GM12878 (cell line): ENCODE measurements around the gene ITCH. TPM values are rescaled to one million over a fixed set of nuclear protein-coding genes. Genes with fewer than 3 reads are reported as not detected.

Experiments
- ATAC-seq: fragments of 200-7000 bp; cut with Tn5 transposase; 3 replicates; pipeline ENCODE4 v1.9.1; 2020; ENCODE audit warnings: mild to moderate bottlenecking, moderate library complexity
- BruUV-seq: library from RNA; stranded (reverse); fragments of 400-500 nt; replicated peaks from 2 replicates; lab custom pipeline; 2021; lab: Mats Ljungman, UMichigan
- CTCF ChIA-PET: fragments of 300-600 bp; sonication (Branson Sonifier 250); formaldehyde crosslinking; extraction: SDS; loops from one replicate; lab custom pipeline; 2021; ENCODE audit warnings: inconsistent platforms; lab: Yijun Ruan, JAX
- POLR2A ChIA-PET: fragments of 350-600 bp; formaldehyde crosslinking; extraction: SDS; loops from one replicate; lab custom pipeline; 2021; ENCODE audit warnings: inconsistent platforms; lab: Charles Lee
- RAD21 ChIA-PET: fragments of 300-600 bp; sonication (Branson Sonifier 250); formaldehyde crosslinking; loops from one replicate; lab custom pipeline; 2023; ENCODE audit warnings: antibody characterized with exemption; ENCODE audit not compliant: unreplicated experiment; lab: Charles Lee
- SMC1A ChIA-PET: fragments of 300-600 bp; sonication (Branson Sonifier 250); formaldehyde crosslinking; loops from one replicate; lab custom pipeline; 2023; ENCODE audit not compliant: unreplicated experiment, uncharacterized antibody; lab: Charles Lee
- DNase-seq: peaks from one replicate; pipeline ENCODE4 v3.0.0-alpha.2; 2011; ENCODE audit warnings: low read depth, low spot score
- FAIRE-seq: peaks from 3 replicates; lab custom pipeline; 2011; peaks lifted over from hg19 to GRCh38; lab: Jason Lieb, UNC
- H2AFZ ChIP-seq: 2 replicates; pipeline ENCODE4 v1.6.0; 2011; ENCODE audit warnings: low read depth, low read length, control low read depth; ENCODE audit not compliant: control insufficient read depth
- H3K27ac ChIP-seq: 2 replicates; pipeline ENCODE4 v1.5.1; 2011; ENCODE audit warnings: control low read depth; ENCODE audit not compliant: control insufficient read depth, insufficient read depth
- H3K27me3 ChIP-seq, 2 experiments: replicated peaks in 1 of 2; 2 replicates each; pipeline versions ENCODE4 v1.6.0 to v1.6.1; 2011; ENCODE audit warnings: low read length in 1 of 2; ENCODE audit not compliant: control insufficient read depth in 2 of 2, insufficient read depth in 2 of 2
- H3K36me3 ChIP-seq, 2 experiments: 2 replicates each; pipeline ENCODE4 v1.5.1; 2011; ENCODE audit warnings: low read length in 1 of 2; ENCODE audit not compliant: control insufficient read depth in 2 of 2, insufficient read depth in 2 of 2
- H3K4me1 ChIP-seq: 2 replicates; pipeline ENCODE4 v1.6.1; 2011; ENCODE audit warnings: mild to moderate bottlenecking, low read length, moderate library complexity, mixed read lengths; ENCODE audit not compliant: control insufficient read depth, insufficient read depth
- H3K4me2 ChIP-seq: 2 replicates; pipeline ENCODE4 v1.6.0; 2011; ENCODE audit warnings: control low read depth; ENCODE audit not compliant: control insufficient read depth, insufficient read depth
- H3K4me3 ChIP-seq: fragments of 200-600 bp; sonication (generic); 2 replicates; pipeline ENCODE4 v1.5.1; 2016
- H3K79me2 ChIP-seq: 2 replicates; pipeline ENCODE4 v1.6.0; 2011; ENCODE audit warnings: low read length; ENCODE audit not compliant: control insufficient read depth, insufficient read depth
- H3K9ac ChIP-seq: 2 replicates; pipeline ENCODE4 v1.8.0; 2011; ENCODE audit warnings: low read length, control low read depth, mixed read lengths; ENCODE audit not compliant: control insufficient read depth, insufficient read depth
- H3K9me3 ChIP-seq: replicated peaks from 3 replicates; pipeline ENCODE4 v1.5.1; 2011; ENCODE audit warnings: mild to moderate bottlenecking, low read length; ENCODE audit not compliant: control insufficient read depth, insufficient read depth
- H4K20me1 ChIP-seq: 2 replicates; pipeline ENCODE4 v1.6.0; 2011; ENCODE audit not compliant: control insufficient read depth, insufficient read depth
- DPF2 ChIP-seq: fragments of 450-650 bp; IDR thresholded peaks from 2 replicates; pipeline ENCODE4 v1.6.1; 2017; ENCODE audit warnings: mild to moderate bottlenecking
- FOXM1 ChIP-seq: IDR thresholded peaks from 2 replicates; pipeline ENCODE4 v1.6.1; 2012; ENCODE audit warnings: low read depth, mild to moderate bottlenecking, inconsistent platforms, low read length, moderate library complexity
- HDAC2 ChIP-seq: fragments of 200-600 bp; sonication (generic); IDR thresholded peaks from 2 replicates; pipeline ENCODE4 v1.6.1; 2017
- MEF2A ChIP-seq: IDR thresholded peaks from 2 replicates; pipeline ENCODE4 v1.6.1; 2011; ENCODE audit warnings: low read depth, mild to moderate bottlenecking, low read length, moderate library complexity; ENCODE audit not compliant: insufficient read depth
- MTA2 ChIP-seq: fragments of 450-650 bp; IDR thresholded peaks from 2 replicates; pipeline ENCODE4 v1.6.1; 2016; ENCODE audit warnings: low read depth, mild to moderate bottlenecking, moderate library complexity
- MXI1 ChIP-seq: fragments of 150-350 bp; IDR thresholded peaks from 2 replicates; pipeline ENCODE4 v1.6.1; 2011; ENCODE audit warnings: low read depth, mild to moderate bottlenecking, inconsistent platforms, low read length, improper control_type of control experiment
- MYB ChIP-seq: fragments of 150-350 bp; IDR thresholded peaks from 2 replicates; pipeline ENCODE4 v1.6.1; 2014; ENCODE audit warnings: mild to moderate bottlenecking, low read depth, low read length, borderline replicate concordance
- NFYB ChIP-seq: IDR thresholded peaks from 2 replicates; pipeline ENCODE4 v1.6.1; 2011; ENCODE audit warnings: low read depth, mild to moderate bottlenecking, low read length, improper control_type of control experiment, moderate library complexity; ENCODE audit not compliant: insufficient read depth
- NRF1 ChIP-seq: conservative IDR thresholded peaks from 2 replicates; pipeline ENCODE4 v1.6.1; 2011; ENCODE audit warnings: mild to moderate bottlenecking, low read depth, low read length, improper control_type of control experiment
- POU2F2 ChIP-seq: IDR thresholded peaks from 3 replicates; pipeline ENCODE4 v1.6.1; 2011; ENCODE audit warnings: low read depth, mild to moderate bottlenecking, low read length, borderline replicate concordance
- WGBS: methylation state at CpG from one replicate; pipeline ENCODE4 v1.1.6; 2016; ENCODE audit warnings: low lambda C conversion rate; ENCODE audit not compliant: insufficient replicate concordance, insufficient coverage; ENCODE audit errors: missing lambda C conversion rate; 5-methylcytosine and 5-hydroxymethylcytosine counted together
- in situ Hi-C: fragments of 300-500 bp; cut with MboI; formaldehyde crosslinking; loops from 9 replicates; pipeline ENCODE4 v1.14.3; 2018; ENCODE audit warnings: mixed read lengths
- intact Hi-C: fragments of 100-400 bp; cut with micrococcal nuclease; formaldehyde crosslinking; loops from one replicate; pipeline ENCODE4 v1.14.2; 2022; ENCODE audit not compliant: unreplicated experiment
- polyA plus RNA-seq, 11 experiments: library from polyadenylated mRNA; depleted of rRNA in 4 of 11; unstranded in 6 of 11; stranded (reverse) in 5 of 11; fragments of >200 nt; fragmentation: Nextera tagmentation in 4 of 11; fragmentation: Illumina TruSeq in 1 of 11; extraction: Ambion mirVana in 4 of 11; extraction: Trizol in 1 of 11; gene quantifications; 1 replicate in 1 of 11; 2 replicates in 10 of 11; pipeline versions ENCODE4 v1.2.1 to v1.2.3, GENCODE V29; 2011 to 2016; ENCODE audit warnings: inconsistent platforms in 2 of 11, missing spikeins in 2 of 11, low read depth in 1 of 11
- total RNA-seq, 4 experiments: library from RNA; depleted of rRNA in 3 of 4; stranded (reverse); fragments of >200 nt in 3 of 4; fragmentation: Illumina TruSeq in 1 of 4; extraction: Trizol in 1 of 4; gene quantifications; 2 replicates each; pipeline versions ENCODE4 v1.2.1 to v1.2.3, GENCODE V29; 2013 to 2021
- TF ChIP-seq, protein P1 (sequence below): IDR thresholded peaks from 2 replicates; pipeline ENCODE4 v1.6.1; 2012; ENCODE audit warnings: low read depth, low read length, improper control_type of control experiment
- TF ChIP-seq, protein P2 (sequence below): fragments of 450-650 bp; IDR thresholded peaks from 2 replicates; pipeline ENCODE4 v1.6.1; 2017; ENCODE audit warnings: mild to moderate bottlenecking, low read depth, inconsistent platforms; ENCODE audit not compliant: poor library complexity, severe bottlenecking
- TF ChIP-seq, protein P3 (sequence below): fragments of 450-650 bp; conservative IDR thresholded peaks from 2 replicates; pipeline ENCODE4 v1.6.1; 2017; ENCODE audit warnings: mild to moderate bottlenecking, moderate library complexity
- TF ChIP-seq, protein P4 (sequence below): IDR thresholded peaks from 2 replicates; pipeline ENCODE4 v1.6.1; 2011; ENCODE audit warnings: low read depth, low read length, improper control_type of control experiment, borderline replicate concordance
- TF ChIP-seq, protein P5 (sequence below): IDR thresholded peaks from 2 replicates; pipeline ENCODE4 v1.6.1; 2011; ENCODE audit warnings: mild to moderate bottlenecking, low read depth, low read length, moderate library complexity; ENCODE audit not compliant: insufficient replicate concordance
- TF ChIP-seq, protein P6 (sequence below): fragments of 450-650 bp; IDR thresholded peaks from 2 replicates; pipeline ENCODE4 v1.6.1; 2016; ENCODE audit warnings: mild to moderate bottlenecking

Gene ITCH
- total and polyA plus RNA-seq, 10 of the 15 experiments (the other 5 are each of a cell fraction or from before 2014, with no cell fraction given): 7.5 to 46.1 (median 21.5) TPM

DNA sequence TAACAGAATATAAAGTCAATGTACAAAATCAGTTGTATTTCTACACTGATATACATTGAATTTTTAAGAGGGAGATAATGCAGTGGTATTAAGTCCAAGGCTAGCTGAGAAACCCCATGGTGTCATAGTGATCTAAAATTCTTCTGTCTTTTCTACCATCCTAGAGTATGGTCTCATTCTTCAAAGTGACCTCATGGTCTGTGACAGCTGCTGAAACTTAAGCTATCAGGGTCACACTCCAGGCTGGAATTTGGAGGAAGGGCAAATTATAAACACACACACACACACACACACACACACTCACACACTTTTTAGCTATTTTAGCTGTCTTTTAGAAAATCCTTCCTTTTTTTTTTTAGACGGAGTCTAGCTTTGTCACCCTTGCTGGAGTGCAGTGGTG is 105.9 kb downstream of the ITCH start:
- no peaks in the 10 kb centered on the region for H4K20me1 ChIP-seq
- POLR2A ChIA-PET: interaction anchor here (1.1 kb wide), 1 partner anchor 46 kb away, joined by 4 read pairs; no protein-coding TSS in a partner anchor
- WGBS: 100% methylated on average over 1 of the region's 1 CpG
- no peak for TF ChIP-seq MYB
- TF ChIP-seq, protein P1, sequence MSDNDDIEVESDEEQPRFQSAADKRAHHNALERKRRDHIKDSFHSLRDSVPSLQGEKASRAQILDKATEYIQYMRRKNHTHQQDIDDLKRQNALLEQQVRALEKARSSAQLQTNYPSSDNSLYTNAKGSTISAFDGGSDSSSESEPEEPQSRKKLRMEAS: no peak
- no peak for TF ChIP-seq MTA2
- TF ChIP-seq POU2F2: no peak
- no peak for TF ChIP-seq HDAC2
- TF ChIP-seq, protein P2, sequence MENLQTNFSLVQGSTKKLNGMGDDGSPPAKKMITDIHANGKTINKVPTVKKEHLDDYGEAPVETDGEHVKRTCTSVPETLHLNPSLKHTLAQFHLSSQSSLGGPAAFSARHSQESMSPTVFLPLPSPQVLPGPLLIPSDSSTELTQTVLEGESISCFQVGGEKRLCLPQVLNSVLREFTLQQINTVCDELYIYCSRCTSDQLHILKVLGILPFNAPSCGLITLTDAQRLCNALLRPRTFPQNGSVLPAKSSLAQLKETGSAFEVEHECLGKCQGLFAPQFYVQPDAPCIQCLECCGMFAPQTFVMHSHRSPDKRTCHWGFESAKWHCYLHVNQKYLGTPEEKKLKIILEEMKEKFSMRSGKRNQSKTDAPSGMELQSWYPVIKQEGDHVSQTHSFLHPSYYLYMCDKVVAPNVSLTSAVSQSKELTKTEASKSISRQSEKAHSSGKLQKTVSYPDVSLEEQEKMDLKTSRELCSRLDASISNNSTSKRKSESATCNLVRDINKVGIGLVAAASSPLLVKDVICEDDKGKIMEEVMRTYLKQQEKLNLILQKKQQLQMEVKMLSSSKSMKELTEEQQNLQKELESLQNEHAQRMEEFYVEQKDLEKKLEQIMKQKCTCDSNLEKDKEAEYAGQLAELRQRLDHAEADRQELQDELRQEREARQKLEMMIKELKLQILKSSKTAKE: no peak
- no peak for TF ChIP-seq MEF2A
- TF ChIP-seq NRF1: no peak
- TF ChIP-seq, protein P3, sequence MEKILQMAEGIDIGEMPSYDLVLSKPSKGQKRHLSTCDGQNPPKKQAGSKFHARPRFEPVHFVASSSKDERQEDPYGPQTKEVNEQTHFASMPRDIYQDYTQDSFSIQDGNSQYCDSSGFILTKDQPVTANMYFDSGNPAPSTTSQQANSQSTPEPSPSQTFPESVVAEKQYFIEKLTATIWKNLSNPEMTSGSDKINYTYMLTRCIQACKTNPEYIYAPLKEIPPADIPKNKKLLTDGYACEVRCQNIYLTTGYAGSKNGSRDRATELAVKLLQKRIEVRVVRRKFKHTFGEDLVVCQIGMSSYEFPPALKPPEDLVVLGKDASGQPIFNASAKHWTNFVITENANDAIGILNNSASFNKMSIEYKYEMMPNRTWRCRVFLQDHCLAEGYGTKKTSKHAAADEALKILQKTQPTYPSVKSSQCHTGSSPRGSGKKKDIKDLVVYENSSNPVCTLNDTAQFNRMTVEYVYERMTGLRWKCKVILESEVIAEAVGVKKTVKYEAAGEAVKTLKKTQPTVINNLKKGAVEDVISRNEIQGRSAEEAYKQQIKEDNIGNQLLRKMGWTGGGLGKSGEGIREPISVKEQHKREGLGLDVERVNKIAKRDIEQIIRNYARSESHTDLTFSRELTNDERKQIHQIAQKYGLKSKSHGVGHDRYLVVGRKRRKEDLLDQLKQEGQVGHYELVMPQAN: no peak
- TF ChIP-seq, protein P4, sequence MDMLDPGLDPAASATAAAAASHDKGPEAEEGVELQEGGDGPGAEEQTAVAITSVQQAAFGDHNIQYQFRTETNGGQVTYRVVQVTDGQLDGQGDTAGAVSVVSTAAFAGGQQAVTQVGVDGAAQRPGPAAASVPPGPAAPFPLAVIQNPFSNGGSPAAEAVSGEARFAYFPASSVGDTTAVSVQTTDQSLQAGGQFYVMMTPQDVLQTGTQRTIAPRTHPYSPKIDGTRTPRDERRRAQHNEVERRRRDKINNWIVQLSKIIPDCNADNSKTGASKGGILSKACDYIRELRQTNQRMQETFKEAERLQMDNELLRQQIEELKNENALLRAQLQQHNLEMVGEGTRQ: no peak
- TF ChIP-seq DPF2: no peak
- TF ChIP-seq MXI1: no peak
- TF ChIP-seq, protein P5, sequence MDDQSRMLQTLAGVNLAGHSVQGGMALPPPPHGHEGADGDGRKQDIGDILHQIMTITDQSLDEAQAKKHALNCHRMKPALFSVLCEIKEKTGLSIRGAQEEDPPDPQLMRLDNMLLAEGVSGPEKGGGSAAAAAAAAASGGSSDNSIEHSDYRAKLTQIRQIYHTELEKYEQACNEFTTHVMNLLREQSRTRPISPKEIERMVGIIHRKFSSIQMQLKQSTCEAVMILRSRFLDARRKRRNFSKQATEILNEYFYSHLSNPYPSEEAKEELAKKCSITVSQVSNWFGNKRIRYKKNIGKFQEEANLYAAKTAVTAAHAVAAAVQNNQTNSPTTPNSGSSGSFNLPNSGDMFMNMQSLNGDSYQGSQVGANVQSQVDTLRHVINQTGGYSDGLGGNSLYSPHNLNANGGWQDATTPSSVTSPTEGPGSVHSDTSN: no peak
- TF ChIP-seq, protein P6, sequence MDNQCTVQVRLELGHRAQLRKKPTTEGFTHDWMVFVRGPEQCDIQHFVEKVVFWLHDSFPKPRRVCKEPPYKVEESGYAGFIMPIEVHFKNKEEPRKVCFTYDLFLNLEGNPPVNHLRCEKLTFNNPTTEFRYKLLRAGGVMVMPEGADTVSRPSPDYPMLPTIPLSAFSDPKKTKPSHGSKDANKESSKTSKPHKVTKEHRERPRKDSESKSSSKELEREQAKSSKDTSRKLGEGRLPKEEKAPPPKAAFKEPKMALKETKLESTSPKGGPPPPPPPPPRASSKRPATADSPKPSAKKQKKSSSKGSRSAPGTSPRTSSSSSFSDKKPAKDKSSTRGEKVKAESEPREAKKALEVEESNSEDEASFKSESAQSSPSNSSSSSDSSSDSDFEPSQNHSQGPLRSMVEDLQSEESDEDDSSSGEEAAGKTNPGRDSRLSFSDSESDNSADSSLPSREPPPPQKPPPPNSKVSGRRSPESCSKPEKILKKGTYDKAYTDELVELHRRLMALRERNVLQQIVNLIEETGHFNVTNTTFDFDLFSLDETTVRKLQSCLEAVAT: no peak
- no peak for TF ChIP-seq FOXM1
- no peak for TF ChIP-seq NFYB

More for the DNA sequence above, 105.9 kb downstream of the ITCH start:
- ChIA-PET CTCF (interaction anchor here (2.8 kb wide), 1 partner anchor 156 kb away, joined by 24 read pairs; no protein-coding TSS in a partner anchor), SMC1A (interaction anchor here (2.6 kb wide), 1 partner anchor 156 kb away, joined by 13 read pairs; no protein-coding TSS in a partner anchor), RAD21 (no interaction called here)
- no peaks in the 10 kb centered on the region for H3K27me3 ChIP-seq
- H3K9ac ChIP-seq: no peak overlapping the region
- H3K4me2 ChIP-seq: no peak overlapping the region
- H3K4me3 ChIP-seq: no peak overlapping the region
- H3K9me3 ChIP-seq: no peaks in the 10 kb centered on the region
- H3K27ac ChIP-seq: no peak overlapping the region
- peaks cover 0 to 1% of the 10 kb centered on the region in 2 experiments; a peak in 2 of 4 replicates for H3K36me3 ChIP-seq
- ATAC-seq (no peak), FAIRE-seq (no peak), DNase-seq (no peak)
- H3K79me2 ChIP-seq: no peaks in the 10 kb centered on the region
- intact Hi-C loops: no loop called here
- in situ Hi-C loops: no loop called here
- H3K4me1 ChIP-seq: no peaks in the 10 kb centered on the region
- no peak overlapping the region for H2AFZ ChIP-seq
- BruUV-seq: no TSS peak
